Measurements from ENCODE around the gene NOTCH3.

Gene NOTCH3

DNA sequence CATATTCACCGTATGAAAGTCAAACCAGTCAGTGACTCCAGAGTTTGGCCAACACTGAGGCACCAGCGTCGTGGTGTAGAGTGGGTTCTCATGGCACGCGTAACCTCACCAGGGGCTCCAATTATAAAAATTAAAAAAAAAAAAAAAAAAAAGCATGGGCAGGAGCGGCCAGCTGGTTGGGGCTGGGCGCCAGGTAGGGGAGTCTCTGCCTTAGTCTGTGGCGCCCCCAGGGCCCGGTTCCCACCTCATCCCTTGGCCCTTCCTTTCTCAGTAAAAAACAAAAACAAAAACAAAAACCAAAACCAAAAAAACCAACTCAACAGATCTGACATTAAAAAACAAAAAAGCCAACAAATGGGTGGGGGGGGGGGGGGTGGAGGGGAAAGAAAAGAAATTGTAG lies 36.1 kb upstream of the NOTCH3 start:
- no peak for DNase-seq (ENCODE audit: low read depth in 2 of 2)

DNA sequence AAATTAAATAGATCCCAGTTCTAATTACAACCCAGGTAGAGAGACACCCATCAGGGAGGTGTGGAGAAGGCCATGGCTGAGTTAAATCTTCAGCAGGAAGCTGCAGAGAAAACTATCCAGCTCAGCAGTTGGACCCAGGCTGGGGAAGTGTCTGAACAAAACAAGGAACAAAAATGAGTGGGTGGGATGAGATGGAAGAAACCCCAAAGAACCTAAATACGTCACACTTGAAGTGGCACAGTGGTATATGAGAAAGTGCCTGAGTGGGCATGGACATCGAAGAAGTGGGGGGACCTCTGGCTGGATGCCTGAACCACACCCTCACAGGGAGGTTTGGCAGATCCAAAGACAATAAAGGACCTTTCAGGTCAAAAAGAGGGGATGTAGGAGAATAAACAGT lies 35.0 kb upstream of the NOTCH3 start:
- DNase-seq (ENCODE audit: low read depth in 2 of 2), result no peak

DNA sequence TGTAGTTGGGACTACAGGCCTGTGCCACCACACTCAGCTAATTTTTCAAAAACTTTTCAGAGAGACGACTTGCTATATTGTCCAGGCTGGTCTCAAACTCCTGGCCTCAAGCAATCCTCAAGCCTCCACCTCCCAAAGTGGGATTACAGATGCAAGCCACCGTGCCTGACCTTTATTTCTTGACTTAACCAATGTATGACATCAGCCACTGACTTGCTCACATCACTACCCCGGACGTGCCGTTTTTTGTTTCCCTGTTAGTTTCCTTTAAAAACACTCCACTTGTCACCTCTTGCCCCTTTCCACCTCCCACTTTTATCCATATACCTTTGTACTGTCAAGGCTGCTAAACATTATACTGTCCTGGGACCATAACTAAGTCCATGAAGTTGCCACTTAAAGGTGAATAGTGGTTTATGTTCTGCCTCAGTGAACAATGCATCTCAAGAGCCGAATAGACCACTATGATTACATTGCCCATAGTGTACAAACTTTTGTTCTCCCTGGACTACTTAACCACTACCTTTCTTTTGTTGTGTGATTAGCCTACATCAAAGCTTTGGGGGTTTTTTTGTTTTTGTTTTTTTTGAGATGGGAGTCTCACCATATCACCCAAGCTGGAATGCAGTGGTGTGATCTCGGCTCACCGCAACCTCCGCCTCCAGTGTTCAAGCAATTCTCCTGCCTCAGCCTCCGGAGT lies 33.8 kb upstream of the NOTCH3 start:
- DNase-seq (ENCODE audit: low read depth in 2 of 2), result no peak

DNA sequence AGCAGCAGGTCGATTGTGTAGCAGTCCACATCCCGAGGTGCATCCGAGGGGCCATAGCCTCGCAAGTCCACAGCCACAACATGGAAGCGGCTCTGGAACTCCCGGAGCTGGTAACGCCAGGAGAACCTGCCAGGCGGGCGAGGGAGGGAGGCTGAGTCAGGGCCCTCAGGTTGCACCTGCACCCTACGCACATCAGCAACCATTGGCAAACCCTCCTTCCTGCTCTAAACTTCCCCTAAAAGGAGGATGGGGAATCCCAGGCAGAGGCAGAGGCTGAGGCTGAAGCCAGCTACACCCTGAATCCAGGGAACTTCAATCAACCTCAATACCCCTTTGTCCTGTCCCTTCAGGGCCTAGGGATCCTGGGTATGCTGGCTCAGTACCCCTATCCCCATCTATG lies 30.5 kb upstream of the NOTCH3 start:
- DNase-seq (ENCODE audit: low read depth in 2 of 2), result no peak

DNA sequence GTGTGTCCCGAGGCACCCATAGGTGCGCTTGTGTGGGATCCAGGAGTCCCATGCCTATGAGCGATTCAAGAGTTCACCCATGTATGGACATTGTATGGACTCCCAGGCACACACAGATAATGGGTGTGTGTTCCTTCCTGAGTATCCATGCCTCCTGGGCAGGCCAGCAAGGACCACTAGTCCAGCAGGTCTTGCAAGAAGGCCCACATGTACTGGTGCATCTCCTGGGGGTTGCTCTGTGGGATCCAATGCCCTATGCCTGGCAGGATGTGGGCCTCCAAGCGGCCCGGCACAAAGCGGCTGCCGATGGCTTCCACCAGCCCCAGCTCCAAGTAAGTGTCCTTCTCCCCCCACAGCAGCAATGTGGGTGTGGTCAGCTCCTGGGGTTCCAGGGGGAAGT lies 26.5 kb upstream of the NOTCH3 start:
- no peak for DNase-seq (ENCODE audit: low read depth in 2 of 2)

DNA sequence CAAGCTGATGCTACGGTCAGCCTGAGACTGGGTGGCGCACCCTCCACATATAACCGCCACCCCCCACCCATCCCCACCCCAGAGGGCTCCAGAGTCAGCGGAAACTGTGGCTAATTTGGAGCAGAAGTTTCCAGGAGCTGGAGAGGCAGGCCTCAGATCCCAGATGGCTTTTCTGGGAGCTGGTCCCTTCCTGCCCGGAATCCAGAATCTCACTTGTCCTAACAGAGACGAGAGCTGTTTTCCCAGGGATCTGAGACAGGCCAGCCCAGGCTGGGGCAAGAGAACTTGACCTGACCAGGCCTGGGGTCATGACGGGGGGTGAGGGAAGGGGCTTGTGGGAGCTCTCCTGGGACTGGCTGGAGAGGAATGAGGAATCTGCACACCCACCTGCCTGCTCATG lies 25.0 kb upstream of the NOTCH3 start:
- DNase-seq (ENCODE audit: low read depth in 2 of 2), result no peak

DNA sequence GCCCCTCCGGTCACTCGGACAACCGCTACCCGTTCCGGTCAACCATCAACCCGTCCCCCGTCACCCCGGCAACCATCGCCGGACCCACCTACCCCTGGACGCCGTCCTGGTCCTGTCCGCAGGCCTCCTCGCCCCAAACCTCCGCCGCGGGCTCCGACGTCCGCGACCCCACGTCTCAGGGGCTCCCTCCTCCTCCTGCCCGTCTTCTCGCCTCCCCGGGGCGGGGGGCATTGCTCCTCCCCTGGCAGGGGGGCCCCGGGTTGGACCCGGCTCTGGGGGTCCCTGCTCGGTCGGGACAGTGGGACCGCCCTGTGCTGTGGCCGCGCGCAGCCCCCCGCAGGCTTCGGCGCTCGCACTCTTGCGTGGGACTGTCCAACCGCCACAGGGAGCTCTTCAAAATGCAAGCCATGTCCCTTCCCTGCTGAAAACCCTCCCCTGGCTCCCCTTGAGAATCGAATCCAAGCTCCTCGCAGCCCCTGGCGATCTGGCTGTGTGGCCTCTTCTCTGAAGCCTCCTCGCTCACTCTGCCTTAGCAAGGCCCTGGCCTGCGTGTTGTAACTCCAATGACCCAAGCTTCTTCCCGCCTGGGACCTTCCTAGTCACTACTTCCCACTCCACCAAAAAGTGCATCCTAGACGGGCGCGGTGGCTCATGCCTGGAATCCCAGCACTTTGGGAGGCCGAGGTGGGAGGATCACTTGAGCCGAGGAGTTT lies 23.0 kb upstream of the NOTCH3 start:
- no peak for DNase-seq (ENCODE audit: low read depth in 2 of 2)

DNA sequence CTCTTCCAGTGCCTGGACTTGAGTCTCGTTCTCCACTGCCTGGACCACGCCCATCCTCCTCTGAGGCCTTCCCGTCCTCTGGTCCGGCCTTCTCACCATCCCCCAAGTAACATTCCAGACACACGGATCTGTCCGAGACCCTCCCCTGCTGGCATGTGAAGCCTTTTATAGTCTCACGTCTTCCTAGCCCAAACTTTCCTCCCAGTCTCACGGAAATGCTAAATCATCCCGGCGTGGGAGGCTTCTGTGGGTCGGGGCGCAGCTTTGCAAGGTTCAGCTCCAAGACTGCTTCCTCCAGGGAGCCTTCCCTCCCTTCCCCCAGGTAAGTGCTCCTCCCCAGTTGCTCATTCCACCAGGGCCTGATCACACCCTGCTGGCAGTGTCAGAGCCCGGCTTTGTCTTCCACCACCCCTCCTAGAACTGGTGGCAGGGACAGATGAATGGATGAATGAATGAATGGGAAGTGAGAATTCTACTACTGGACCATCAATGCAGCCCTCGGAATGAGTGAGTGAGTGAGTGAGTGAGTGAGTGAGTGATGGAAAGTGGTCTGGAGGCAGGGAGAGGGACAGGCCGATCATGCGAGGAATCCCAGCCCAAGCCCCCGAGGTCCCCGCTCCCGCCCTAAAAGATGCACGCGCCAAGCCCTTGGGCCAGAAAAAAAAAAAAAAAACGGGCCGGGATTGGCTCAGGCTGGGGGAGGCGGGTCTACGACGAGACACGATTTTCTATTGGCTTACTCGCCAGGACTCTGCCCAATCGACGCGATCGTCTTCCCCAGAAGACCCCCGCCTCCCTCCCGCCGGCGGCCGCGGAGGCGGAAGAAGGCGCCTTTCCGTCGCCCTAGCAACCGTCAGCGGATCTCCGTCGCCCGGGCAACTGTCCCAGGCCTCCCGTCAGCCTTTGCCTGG lies 22.2 kb upstream of the NOTCH3 start:
- peak; percentile 67 to 75 for DNase-seq (ENCODE audit: low read depth in 2 of 2)

DNA sequence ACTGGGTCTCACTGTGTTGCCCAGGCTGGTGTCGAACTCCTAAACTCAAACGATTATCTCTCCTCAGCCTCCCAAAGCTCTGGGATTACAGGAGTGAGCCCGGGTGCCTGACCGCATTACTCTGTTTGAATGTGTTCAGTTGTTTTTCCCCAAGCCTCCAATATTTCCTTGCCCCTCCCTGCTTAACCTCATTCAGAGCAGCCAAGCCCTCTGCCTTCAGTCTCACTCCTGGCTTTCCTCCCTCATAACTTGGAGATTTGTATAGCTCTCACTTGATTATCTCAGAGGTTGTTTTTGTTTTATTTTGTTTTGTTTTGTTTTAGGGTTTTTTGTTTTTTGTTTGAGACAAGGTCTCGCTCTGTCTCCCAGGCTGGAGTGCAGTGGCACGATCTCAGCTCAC lies 20.0 kb upstream of the NOTCH3 start:
- no peak for DNase-seq (ENCODE audit: low read depth in 2 of 2)

DNA sequence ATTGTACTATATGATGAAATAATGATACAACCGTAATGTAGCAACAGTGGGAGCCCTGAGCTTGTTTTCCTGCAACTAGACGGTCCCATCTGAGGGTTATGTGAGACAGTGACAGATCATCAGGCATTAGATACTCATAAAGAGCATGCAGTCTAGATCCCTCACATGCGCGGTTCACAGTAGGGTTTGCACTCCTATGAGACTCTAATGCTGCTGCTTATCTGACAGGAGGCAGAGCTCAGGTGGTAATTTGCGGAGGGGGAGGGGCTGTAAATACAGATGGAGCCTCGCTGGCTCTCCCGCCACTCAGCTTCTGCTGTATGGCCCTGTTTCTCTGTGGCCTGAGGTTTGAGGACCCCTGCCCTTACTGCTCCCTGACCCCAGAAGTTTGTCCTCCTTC lies 17.7 kb upstream of the NOTCH3 start:
- DNase-seq (ENCODE audit: low read depth in 2 of 2), result no peak

DNA sequence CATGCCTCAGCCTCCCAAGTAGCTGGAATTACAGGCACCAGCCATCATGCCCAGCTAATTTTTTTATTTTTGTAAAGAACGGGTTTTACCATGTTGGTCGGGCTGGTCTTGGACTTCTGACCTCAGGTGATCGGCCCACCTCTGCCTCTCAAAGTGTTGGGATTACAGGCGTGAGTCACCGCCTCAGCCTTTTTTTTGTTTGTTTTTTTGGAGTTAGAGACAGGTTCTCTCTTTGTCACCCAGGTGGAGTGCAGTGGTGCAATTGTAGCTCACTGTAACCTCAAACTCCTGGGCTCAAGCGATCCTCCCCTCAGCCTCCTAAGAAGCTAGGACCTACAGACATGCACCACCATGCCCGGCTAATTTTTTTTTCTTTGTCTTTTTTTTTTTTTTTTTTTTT lies 15.6 kb upstream of the NOTCH3 start:
- no peak for DNase-seq (ENCODE audit: low read depth in 2 of 2)

DNA sequence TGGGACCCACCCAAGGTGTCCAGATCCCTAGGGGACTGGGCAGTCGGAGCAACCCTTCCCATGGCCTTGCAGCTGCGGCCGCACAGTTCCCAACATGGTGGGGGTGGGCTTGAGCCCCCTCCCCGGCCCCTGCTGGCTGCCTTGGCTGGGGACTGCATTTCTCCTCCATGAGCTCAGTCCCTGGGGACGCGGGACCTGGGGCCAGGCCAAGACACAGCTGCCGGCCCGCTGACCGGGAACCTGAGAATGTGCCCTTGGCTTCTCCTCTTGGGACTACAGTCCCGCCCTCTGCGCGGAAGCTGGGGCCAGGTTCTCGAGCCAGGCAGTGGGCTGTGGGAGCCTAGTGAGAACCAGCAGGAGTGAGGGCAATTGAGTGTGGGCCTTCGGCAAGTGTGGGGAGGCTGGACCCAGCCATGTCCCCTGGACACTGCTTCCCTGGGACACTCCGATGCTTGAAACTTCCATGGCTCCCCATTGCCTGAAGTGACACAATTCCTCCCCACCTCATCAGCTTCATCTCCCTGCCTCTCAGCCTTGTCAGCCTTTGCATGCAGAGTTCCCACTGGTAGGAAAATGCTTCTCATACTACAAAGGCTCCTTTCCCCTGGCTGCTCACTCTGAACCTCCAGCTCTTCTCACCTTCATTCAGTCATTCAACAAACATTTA lies 13.1 kb upstream of the NOTCH3 start:
- DNase-seq (ENCODE audit: low read depth in 2 of 2), result no peak

DNA sequence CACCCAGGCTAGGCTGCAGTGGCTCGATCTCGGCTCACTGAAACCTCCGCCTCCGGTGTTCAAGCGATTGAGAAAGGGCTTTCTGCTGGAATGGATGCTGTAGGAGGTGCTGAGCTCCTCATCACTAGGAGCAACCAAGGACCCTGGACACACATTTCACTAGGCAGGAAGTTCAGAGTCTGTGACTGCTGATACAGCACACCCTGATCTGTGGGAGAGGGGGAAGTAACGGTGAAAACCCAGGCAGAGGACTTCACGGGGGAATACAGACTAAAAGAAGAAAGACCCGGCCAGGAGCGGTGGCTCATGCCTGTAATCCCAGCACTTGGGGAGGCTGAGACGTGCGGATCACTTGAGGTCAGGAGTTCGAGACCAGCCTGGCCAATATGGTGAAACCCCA lies 11.9 kb upstream of the NOTCH3 start:
- no peak for DNase-seq (ENCODE audit: low read depth in 2 of 2)

DNA sequence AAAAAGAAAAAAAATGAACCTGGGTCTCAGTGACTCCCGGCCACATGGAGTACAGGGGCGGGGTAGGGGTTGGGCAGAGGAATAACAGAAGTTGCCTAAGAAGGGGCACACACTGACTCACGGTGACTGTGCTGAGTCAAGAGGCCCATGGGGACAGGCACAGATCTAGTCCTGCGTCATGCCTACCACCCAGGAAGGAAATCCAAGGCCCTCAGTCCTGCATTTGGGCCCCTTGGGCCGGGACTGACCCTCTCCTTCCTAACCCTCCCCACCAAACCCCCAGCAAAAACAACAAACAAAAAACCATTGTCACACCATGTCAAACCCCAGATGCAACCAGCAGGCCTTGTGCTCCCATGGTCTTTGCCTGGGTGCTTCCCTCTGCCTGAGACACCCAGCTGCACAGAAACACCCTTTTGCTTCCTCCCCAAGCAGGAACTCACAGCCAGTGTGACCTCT lies 9.6 kb upstream of the NOTCH3 start:
- no peak for DNase-seq (ENCODE audit: low read depth in 2 of 2)

DNA sequence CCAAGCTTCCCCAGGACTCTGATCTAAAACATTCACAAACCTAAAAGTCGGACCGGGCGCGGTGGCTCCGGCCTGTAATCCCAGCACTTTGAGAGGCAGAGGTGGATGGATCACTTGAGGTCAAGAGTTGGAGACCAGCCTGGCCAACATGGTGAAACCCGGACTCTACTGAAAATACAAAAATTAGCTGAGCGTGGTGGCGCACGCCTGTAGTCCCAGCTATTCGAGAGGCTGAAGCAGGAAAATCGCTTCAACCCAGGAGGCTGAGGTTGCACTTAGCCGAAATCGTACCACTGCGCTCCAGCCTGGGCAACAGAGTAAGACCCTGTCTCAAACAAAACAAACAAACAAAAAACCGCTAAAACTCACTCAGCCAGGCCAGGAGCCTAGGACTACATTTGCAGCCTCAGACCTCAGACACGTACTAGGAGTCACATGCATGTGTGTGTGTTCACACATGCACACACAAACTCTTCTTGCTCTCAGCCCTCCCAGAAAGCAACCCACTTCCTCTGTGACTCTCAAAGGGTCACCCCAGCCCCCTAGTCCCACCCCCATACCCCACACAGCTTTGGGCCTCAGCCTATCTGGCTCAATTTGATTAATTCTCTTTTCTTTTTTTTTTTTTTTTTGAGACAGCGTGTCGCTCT lies 704 bp upstream of the NOTCH3 start:
- DNase-seq (ENCODE audit: low read depth in 2 of 2), result no peak

DNA sequence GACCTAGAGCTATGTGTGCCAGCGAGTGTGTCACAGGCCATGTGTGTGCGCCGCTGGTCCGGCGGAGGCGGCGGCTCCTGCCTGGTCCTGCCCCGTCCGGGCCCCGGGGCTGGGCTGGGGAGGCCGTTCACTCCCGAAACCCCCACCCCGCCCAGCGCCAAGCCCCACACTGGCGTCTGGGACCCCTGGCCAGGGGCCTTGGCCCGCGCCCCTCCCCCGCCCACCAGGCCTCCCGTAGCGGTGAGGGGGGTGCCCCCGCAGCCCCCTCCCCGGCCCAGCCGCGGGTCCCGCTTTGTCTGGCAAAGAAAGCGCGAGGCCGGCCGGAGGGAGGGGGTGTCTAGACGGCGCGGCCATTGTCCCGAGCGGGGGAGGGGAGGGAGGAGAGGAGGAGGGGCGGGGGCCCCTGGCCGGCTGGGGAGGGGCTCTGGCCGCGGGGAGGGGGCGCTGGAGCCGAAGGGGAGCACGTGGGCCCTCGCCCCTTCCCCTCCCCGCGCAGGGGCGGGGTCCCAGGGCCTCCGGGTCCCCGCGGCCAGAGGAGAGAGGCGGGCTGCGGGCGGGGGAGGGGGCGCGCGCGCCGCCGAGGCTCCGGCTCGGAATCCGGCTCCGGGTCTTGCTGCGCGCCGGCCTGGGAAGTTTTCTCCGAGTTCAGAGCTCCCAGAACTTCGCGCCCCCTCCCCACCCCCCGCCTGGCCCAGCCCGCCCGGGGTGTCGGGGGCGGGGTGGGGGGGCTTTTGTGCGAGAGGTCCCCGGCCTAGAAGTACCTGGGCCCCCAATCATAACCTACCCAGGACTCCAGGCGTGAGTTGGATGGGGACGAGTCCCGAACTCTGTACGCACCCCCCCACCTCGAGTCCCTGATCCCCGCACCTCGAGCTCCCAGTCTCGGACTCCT lies 888 bp downstream of the NOTCH3 start:
- no peak for DNase-seq (ENCODE audit: low read depth in 2 of 2)

DNA sequence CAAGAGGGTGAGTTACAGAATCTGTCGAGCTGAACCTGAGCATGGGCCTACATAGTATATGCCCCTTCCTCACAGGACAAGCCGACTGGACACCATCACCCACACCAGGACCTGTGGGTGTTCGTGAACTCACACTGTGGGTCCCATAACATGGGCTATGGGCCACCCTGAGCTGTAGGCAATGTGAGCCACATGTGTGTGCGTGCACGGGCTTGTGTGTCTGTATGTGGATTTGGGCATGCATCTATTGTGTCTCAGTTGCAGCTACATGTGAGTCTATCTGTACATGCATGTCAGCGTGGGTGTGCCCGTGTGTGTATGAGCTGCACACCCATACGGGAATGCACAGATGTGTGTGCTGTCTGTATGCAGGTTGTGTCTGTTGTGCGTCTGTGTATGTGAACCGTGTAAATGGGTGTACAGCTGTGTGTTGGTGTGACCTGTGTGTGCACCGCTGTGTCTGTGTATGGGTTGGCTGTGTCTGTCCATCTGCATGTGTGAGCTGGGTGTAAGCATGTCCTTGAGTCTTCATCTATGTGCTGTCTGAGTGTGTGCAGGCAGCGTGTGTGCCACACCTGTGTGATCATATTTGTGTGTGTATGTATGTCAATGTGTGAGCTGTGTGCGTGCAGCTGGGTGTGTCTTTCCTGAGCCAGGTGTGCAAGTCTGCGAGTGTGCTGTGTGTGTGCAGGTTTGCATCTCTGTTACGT lies 1.7 kb downstream of the NOTCH3 start:
- DNase-seq (ENCODE audit: low read depth in 2 of 2), result no peak

DNA sequence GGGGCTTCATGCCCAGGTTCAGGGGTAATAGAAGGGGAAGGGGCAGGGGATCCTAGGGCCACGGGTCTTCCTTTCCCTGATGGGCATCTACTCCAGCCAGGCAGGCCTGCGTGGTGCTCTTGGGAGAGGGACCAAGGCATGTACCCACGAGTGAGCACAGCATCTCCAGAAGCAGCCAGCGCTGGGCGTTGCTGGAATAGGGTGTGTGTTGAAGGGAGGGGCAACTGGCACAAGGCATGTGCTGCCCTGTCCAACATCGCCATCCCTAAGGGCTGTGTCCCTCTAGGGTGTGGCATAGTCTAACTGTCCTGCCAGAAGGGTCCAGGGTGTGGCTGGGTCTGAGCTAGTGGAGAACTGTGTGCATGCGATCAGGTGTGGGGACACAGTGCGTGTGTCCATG lies 2.9 kb downstream of the NOTCH3 start:
- DNase-seq (ENCODE audit: low read depth in 2 of 2), result no peak

DNA sequence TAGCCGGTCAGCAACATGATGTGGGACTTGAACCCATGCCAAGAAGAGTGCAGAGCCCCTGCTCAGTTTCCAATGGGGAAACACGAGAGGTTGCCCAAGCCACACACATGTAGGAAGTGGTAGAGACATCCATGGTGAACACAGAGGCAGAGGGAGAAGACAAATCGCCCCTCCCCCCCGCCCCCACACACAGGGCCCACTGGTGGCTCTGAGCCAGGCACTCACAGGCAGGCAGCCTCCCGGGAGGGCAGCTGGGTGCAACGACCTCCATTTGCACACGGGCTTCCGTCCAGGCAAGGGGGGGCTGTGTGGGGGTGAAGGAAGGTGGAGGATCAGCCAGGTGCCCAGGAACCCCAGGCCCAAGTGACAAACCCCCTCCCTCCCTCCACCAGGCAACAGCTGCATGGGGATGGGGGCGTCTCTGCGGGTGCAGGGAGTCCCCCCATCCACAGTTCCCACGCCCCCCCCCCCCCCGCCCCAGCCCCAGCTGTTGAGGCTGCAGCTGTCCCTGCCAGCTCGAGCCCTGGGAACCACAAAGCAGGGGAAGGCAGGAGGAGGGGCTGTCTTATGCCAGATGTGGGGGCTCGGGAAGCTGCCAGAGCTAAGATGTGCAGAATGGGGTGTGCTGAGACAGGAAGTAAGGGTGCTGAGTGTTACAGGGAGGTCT lies 3.4 kb downstream of the NOTCH3 start:
- no peak for DNase-seq (ENCODE audit: low read depth in 2 of 2)
